GM12875 (cell line): ENCODE results near the gene SYNPR.

Experiments
- H3K4me3 ChIP-seq: one replicate; pipeline ENCODE4 v1.5.1; 2011; ENCODE audit warnings: low read depth, low read length, control low read depth
- CTCF ChIP-seq: IDR thresholded peaks from 2 replicates; pipeline ENCODE4 v1.5.1; 2011; ENCODE audit warnings: low read depth, mild to moderate bottlenecking, control low read depth, inconsistent platforms, low read length, moderate library complexity, borderline replicate concordance; ENCODE audit not compliant: insufficient read depth

SYNPR gene

GRCh38 chr3:63390710-63391230, 112.7 kb downstream of the SYNPR start:
- no peak for TF ChIP-seq CTCF
- H3K4me3 ChIP-seq, result no peak overlapping the region

GRCh38 chr3:63395960-63396359, 117.9 kb downstream of the SYNPR start:
- H3K4me3 ChIP-seq, result no peak overlapping the region
- TF ChIP-seq CTCF, result no peak

- no peak for TF ChIP-seq CTCF
- no peak overlapping the region for H3K4me3 ChIP-seq
Measured at GRCh38 chr3:63400246-63400860, 122.2 kb downstream of the SYNPR start.

GRCh38 chr3:63405882-63406281, 127.8 kb downstream of the SYNPR start:
- no peak for TF ChIP-seq CTCF
- H3K4me3 ChIP-seq, result no peak overlapping the region

- no peak overlapping the region for H3K4me3 ChIP-seq
- TF ChIP-seq CTCF, result no peak
Measured at GRCh38 chr3:63413523-63413922, 135.4 kb downstream of the SYNPR start.

- no peak overlapping the region for H3K4me3 ChIP-seq
- no peak for TF ChIP-seq CTCF
Measured at GRCh38 chr3:63414607-63415006, 136.5 kb downstream of the SYNPR start.

GRCh38 chr3:63429905-63430304, 151.8 kb downstream of the SYNPR start:
- H3K4me3 ChIP-seq, result no peak overlapping the region
- TF ChIP-seq CTCF, result no peak
